ENCODE results near the gene LMNTD2. TPM values are rescaled to one million over a fixed set of nuclear protein-coding genes. Genes with fewer than 3 reads are reported as not detected.

Gene LMNTD2, protein sequence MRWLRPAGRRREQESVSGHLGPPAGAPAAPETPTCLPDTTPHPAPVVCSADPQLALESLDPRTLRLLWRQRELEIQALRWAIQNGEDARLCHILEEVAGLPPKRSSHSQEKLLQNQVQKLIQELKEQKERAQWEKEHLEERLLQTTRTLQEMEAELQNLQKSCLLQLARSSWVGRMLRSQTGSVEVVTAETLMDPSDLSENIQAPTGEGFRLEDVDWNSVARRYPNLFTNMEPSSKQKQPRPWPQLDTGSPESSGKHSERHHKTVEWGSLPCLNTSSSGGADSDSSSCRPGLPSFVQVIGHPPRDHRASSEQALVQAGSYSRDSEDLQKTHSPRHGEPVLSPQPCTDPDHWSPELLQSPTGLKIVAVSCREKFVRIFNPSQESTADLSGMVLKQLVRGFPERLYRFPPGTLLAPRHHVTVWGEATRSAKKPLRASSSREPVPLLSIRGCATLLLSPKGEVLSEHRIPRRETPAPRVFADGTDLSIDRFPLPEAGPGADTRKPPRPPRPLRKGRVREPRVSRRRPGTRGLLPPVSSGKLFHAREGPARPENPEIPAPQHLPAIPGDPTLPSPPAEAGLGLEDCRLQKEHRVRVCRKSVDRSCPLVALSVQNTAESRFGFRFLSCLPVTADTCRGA
- total RNA-seq, result 0.44 and 1.7 TPM in 2 replicates

DNA sequence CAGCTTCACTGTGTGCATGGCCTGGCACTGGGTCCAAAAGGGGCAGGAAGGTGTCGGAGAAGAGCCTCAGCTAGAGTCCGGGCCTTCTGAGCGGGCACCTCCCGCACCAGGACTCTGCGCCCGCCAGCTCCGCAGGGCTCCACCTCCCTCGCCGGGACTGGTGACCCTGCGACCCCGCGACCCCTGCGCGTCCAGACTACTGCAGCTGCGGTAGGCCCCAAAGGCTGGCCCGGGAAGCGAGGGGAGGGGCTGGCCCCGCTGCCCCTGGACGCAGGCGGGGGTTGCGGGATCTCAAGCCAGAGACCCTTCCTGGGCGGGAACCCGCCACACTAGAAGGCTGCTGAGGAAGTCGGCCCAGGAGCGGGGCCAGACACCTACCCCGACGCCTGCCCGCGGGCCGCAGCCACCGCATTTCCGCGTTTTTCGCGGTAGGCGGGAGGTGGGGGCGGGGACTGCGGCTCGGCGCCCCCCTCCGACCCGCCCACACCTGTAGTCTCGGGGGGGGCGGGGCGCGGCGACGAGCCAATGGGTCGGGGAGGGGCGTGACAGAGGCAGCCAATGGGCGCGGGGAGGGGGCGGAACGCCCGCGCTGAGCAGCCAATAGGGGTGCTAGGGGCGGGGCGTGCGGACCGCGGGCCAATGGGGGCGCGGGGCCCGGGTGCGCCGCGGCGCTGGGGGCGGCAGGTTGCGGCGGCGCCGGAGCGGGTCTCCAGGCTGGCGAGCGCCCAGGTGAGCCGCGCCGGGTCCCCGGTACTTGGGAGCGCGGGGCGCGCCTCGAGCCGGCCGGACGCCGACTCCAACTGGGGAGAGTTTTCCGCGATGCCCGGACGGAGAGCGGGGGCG lies at the start of gene LMNTD2, which contains the start of gene RASSF7:
TSS of gene LMNTD2 (minus strand) at position 434 of the 843 bp plus-strand sequence. CDS start at position 412, 22 bp downstream.
TSS of gene RASSF7 (plus strand) at position 666 of the 843 bp plus-strand sequence. CDS start 799 bp downstream, outside the sequence.

DNA sequence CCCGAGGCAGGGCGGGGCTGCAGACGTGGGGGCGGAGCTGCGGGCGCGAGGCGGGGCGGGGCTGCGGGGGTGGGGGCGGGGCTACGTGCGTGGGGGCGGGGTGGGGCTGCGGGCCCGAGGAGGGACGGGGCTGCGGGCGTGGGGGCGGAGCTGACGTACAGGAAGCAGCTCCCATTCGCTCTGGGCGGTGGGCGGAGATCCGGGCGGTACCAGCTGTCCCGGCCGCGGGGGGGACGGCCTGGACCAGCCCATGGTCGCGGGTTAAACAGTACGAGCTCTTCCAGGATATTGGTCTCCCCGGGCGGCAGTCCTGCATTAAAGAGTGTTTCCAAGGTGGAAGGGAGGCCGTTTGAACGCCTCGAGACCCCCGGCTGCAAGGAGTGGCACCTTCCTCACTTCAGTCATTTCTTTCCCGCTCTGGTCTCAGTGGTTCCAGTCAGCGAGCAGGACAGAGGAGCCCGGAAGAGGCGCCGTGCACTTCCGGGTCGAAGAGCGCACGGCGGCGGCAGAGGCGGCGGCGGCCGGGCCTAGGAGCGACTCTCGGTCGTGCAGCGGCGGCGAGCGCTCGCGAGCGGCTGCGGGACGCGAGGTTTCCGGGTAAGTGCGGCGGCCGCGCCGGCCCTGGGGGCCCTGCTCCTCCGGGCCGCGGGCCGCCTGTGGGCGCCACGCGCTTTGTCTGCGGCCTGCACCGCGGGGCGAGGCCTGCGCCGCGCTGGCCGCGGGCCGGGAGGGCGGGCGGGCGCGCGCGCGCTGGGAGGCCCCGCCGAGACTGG lies 15.6 kb upstream of the LMNTD2 start, which contains the start of gene PHRF1:
TSS of gene PHRF1 (plus strand) at position 475 of the 773 bp plus-strand sequence. CDS start 5,043 bp downstream, outside the sequence.

DNA sequence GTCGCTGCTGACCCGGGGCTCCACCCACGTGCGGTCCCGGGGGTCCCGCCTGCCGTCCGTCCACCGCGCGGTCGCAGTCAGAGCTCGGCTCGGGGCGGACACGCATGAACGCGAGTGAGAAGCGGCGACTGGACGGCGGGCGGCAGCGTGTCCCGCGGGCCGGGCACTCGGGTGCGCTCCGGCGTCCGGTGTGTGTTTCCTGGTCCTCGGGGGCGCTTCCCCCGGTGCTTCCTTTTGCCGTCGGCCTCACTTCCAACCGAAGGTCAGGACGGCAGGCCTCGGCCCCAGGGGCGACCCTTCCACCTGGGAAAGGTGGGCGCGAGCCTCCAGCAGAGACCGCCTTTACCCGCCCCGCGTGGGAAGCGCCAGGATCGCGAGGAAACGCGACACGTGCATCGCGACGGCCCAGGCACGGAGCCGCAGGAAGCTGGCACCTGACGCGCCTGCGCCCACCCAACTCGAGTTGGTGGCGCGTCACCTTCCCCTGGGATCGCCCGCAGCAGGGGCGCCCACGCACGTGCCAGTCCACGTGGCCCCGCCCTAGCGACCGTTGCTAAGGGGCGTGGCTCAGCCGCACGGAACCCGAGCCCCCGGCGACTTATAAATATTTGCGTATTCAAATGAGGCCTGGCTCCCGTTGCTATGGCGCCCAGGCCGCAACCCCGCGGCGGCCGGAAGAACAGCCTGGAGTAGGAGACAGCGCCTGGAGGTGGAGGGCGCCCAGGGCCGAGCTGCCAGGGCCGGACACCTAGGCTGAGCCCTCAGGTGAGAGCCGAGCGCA lies 23.5 kb downstream of the LMNTD2 start, which contains the start of gene LRRC56:
TSS of gene LRRC56 (plus strand) at position 687 of the 781 bp plus-strand sequence. CDS start 3,158 bp downstream, outside the sequence.

DNA sequence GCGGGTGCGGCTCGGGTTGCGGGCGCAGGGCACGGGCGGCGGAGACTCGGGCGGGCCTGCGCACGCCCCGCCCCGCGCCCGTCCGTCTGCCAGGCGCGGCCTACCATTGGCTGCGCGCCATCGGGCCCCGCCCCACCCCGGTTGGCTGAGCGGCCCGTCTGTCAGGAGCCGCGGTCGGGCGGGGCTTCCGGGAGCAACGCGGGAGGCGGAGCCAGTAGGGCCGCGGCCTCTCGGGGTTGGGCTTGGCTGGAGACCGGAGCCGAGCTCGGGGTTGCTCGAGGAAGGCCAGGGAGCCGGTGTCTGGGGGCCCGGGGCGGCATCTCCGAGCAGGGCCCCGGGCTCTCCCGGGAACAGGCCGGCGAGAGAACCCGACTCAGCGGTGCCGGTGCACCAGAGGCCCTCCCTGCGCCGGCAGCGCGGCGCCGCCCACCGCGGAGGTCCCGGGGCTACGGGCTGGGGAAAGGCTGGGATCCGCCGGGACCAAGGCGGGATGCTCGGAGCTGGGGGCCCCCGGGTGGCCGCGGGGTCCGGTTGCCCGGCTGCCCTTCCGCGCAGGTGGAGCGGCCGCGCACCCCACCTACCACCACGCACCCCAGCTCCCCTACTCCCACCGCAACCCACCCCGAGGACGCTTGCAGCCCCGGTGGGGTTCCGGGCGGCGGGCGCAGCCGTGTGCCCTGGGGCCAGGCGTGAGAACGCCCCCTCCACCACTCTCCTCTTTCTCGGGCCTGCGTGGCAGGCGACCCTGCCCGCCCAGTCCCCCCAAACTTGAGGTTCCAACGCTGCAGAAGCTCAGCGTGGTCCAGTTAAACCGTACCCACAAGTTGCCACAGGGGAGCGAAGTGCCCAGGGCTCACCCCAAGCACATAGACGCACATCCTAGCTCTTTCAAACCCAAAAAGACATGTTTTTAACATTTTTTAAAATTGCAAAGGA lies 24.8 kb downstream of the LMNTD2 start, which contains the start of gene HRAS:
TSS of gene HRAS (minus strand) at position 58 of the 936 bp plus-strand sequence.

DNA sequence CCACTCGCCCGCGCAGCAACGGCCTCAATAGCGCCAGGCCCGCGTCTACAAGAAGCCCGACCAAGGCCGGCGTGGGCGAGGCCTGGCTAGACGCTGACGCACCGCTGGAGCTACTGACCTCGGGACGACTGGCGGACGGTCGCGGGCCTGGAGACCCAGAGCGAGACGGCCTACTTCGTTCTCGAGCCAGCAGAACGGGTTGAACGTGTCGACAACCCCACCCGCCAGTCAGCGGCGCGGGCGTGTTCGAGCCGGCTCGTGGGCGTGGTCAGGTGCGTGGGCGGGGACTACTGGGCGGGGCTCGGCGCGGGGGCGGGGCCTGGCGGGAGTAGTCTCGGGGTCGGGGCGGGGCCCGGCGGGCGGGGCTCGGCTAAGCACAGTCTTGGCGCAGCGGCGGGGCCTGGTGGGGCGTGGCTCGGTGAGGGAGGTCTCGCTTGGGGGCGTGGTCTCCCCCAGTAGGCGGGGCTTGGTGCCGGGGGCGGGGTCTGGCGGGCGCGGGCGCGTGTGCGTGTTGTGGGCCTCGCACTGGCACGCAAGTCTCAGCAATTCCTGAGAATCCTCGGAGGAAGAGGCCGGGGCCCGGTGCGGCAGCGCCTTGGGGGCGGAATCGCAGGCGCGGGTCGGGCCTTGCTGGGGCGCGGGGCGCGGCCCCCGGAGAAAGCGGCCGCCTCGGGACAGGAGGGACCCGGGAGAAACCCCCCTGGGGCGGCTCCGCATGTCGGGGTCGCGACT lies 53.4 kb downstream of the LMNTD2 start, which contains the start of gene RNH1:
TSS of gene RNH1 (minus strand) at position 248 of the 732 bp plus-strand sequence. CDS start 5,080 bp downstream, outside the sequence.

Other genes starting within 250 kb of the LMNTD2 start
- gene IFITM1, start 246.7 kb downstream of the LMNTD2 start, total RNA-seq, result 393 and 397 TPM in 2 replicates
- gene IFITM3, start 239.9 kb downstream of the LMNTD2 start, total RNA-seq, result 564 and 629 TPM in 2 replicates
- gene B4GALNT4, start 191.2 kb downstream of the LMNTD2 start, total RNA-seq, result 5.1 and 8.8 TPM in 2 replicates
- 0.68 and 3.5 TPM in 2 replicates for gene PKP3, start 166.5 kb downstream of the LMNTD2 start, total RNA-seq
- gene SIGIRR, start 145.7 kb downstream of the LMNTD2 start, total RNA-seq, result 28.3 and 39.8 TPM in 2 replicates
- not detected in 2 replicates for gene ANO9, start 118.7 kb downstream of the LMNTD2 start, total RNA-seq
- gene PTDSS2, start 110.5 kb downstream of the LMNTD2 start, total RNA-seq, result 31.2 and 50.2 TPM in 2 replicates
- gene RNH1, start 53.5 kb downstream of the LMNTD2 start, total RNA-seq, result 338 and 400 TPM in 2 replicates
- gene HRAS, start 25.2 kb downstream of the LMNTD2 start, total RNA-seq, result 20.8 and 27.0 TPM in 2 replicates
- 0.49 and 0.75 TPM in 2 replicates for gene LRRC56, start 23.2 kb downstream of the LMNTD2 start, total RNA-seq
- 1.8 and 5.1 TPM in 2 replicates for gene RASSF7, start 232 bp upstream of the LMNTD2 start, total RNA-seq
- gene PHRF1, start 15.7 kb upstream of the LMNTD2 start, total RNA-seq, result 18.3 and 22.4 TPM in 2 replicates
- gene IRF7, start 55.2 kb upstream of the LMNTD2 start, total RNA-seq, result 11.3 and 14.7 TPM in 2 replicates
- not detected in 2 replicates for gene CDHR5, start 64.2 kb upstream of the LMNTD2 start, total RNA-seq
- gene SCT, start 66.4 kb upstream of the LMNTD2 start, total RNA-seq, result not detected in 2 replicates
- not detected in 2 replicates for gene DRD4, start 76.5 kb upstream of the LMNTD2 start, total RNA-seq
- 20.6 and 23.9 TPM in 2 replicates for gene DEAF1, start 134.5 kb upstream of the LMNTD2 start, total RNA-seq
- gene TMEM80, start 135.1 kb upstream of the LMNTD2 start, total RNA-seq, result 20.3 and 34.6 TPM in 2 replicates
- 11.7 and 15.0 TPM in 2 replicates for gene EPS8L2, start 145.5 kb upstream of the LMNTD2 start, total RNA-seq
- 184 and 216 TPM in 2 replicates for gene TALDO1, start 186.7 kb upstream of the LMNTD2 start, total RNA-seq
- 15.9 and 16.6 TPM in 2 replicates for gene GATD1, start 216.7 kb upstream of the LMNTD2 start, total RNA-seq
- 0.49 and 0.94 TPM in 2 replicates for gene CEND1, start 229.4 kb upstream of the LMNTD2 start, total RNA-seq
- gene SLC25A22, start 237.5 kb upstream of the LMNTD2 start, total RNA-seq, result 15.4 and 34.4 TPM in 2 replicates
- 6.1 and 9.3 TPM in 2 replicates for gene PIDD1, start 244.5 kb upstream of the LMNTD2 start, total RNA-seq
- gene RPLP2, start 249.2 kb upstream of the LMNTD2 start, total RNA-seq, result 563 and 660 TPM in 2 replicates

All from cardiac ventricle fibroblast (primary cell).